Spleen (tissue), 7 donors: ENCODE results near the gene FGF22.

Experiments used
- CTCF ChIP-seq, 11 experiments: fragments of 200-600 bp in 7 of 11; fragments of 450-650 bp in 4 of 11; sonication (generic) in 4 of 11; IDR thresholded peaks in 8 of 11; conservative IDR thresholded peaks in 3 of 11; 1 replicate in 7 of 11; 2 replicates in 4 of 11; pipeline versions ENCODE4 v1.4.0 to v1.8.0; 2016 to 2021; ENCODE audit warnings: antibody characterized with exemption in 11 of 11, inconsistent platforms in 4 of 11, mild to moderate bottlenecking in 1 of 11
- POLR2A ChIP-seq, 3 donors: fragments of 450-650 bp; IDR thresholded peaks; one replicate each; pipeline ENCODE4 v1.5.1; 2017; ENCODE audit warnings: antibody characterized with exemption in 3 of 3, mild to moderate bottlenecking in 1 of 3
- POLR2AphosphoS5 ChIP-seq, 3 donors: sonication (generic); formaldehyde crosslinking; IDR thresholded peaks; one replicate each; pipeline ENCODE4 v1.5.1; 2017; ENCODE audit warnings: antibody characterized with exemption in 3 of 3
- donor health status: DM: no; HTN: no; CAD: no; lungs with moderate emphysema.
- donor health status: DM: no; HTN: no; CAD: no.
- donor health status: DM: no; HTN: no; CAD: no.

GRCh38 chr19:610071-610800 is 29.4 kb upstream of the FGF22 start:
- peak in 1 of 11 experiments; percentile 8 for TF ChIP-seq CTCF (IDR thresholded peaks at IDR 0.05 in 8 of 11, conservative IDR thresholded peaks at IDR 0.05 in 3 of 11)
- no peak for TF ChIP-seq POLR2A (IDR thresholded peaks at IDR 0.05)
- TF ChIP-seq POLR2AphosphoS5 (IDR thresholded peaks at IDR 0.05) = peak in 1 of 3 donors; percentile 42
